SU-DHL-6 (cell line): Measurements from ENCODE around the gene RAB40C.
"Not testable (repeated sequence)": the region's sequence is repeated elsewhere in the genome, so short reads cannot be mapped to it uniquely, and the experiment has no call there.

ENCODE experiments used
- H2AFZ ChIP-seq: fragments of 200-600 bp; sonication (generic); 2 replicates; pipeline ENCODE4 v1.6.1; 2014; ENCODE audit warnings: low read depth, mild to moderate bottlenecking, moderate library complexity, mixed read lengths, antibody characterized with exemption, low read length; ENCODE audit not compliant: severe bottlenecking
- H3F3A ChIP-seq: fragments of 200-600 bp; shearing (Covaris generic); 2 replicates; pipeline ENCODE4 v1.6.0; 2016; ENCODE audit warnings: antibody characterized with exemption, mild to moderate bottlenecking; ENCODE audit not compliant: insufficient read depth
- H3K27ac ChIP-seq: fragments of 200-600 bp; sonication (generic); 2 replicates; pipeline ENCODE4 v1.5.1; 2016; ENCODE audit warnings: low read depth, mild to moderate bottlenecking, low read length, moderate library complexity, mixed read lengths
- H3K27me3 ChIP-seq: fragments of 200-600 bp; sonication (generic), shearing (Covaris generic); 2 replicates; pipeline ENCODE4 v1.6.0; 2014; ENCODE audit warnings: mild to moderate bottlenecking, low read length
- H3K36me3 ChIP-seq: fragments of 200-600 bp; sonication (generic); 2 replicates; pipeline ENCODE4 v1.6.1; 2014; ENCODE audit warnings: mild to moderate bottlenecking, low read length, mixed read lengths
- H3K4me2 ChIP-seq: fragments of 300-600, 200-600 bp; shearing (Covaris generic), sonication (generic); 2 replicates; pipeline ENCODE4 v1.6.0; 2014; ENCODE audit warnings: low read length, low read depth, mild to moderate bottlenecking; ENCODE audit not compliant: poor library complexity, severe bottlenecking
- H3K4me3 ChIP-seq: fragments of 200-600 bp; sonication (generic); 2 replicates; pipeline ENCODE4 v1.5.1; 2014; ENCODE audit warnings: antibody characterized with exemption, low read length, mild to moderate bottlenecking, mixed read lengths; ENCODE audit not compliant: insufficient read depth, poor library complexity, severe bottlenecking
- H3K79me2 ChIP-seq: fragments of 200-600 bp; sonication (generic); 2 replicates; pipeline ENCODE4 v1.6.1; 2014; ENCODE audit warnings: mild to moderate bottlenecking, low read length, moderate library complexity; ENCODE audit not compliant: insufficient read depth
- H3K9ac ChIP-seq: fragments of 200-600 bp; sonication (generic); 2 replicates; pipeline ENCODE4 v1.7.0; 2014; ENCODE audit warnings: mild to moderate bottlenecking, low read length
- H3K9me2 ChIP-seq: fragments of 200-600 bp; sonication (generic); replicated peaks from 2 replicates; pipeline ENCODE4 v1.6.1; 2014; ENCODE audit warnings: low read length; ENCODE audit not compliant: insufficient read depth
- H3K9me3 ChIP-seq: fragments of 200-600 bp; sonication (generic); 2 replicates; pipeline ENCODE4 v1.6.1; 2014; ENCODE audit warnings: low read length, mixed read lengths; ENCODE audit not compliant: insufficient read depth
- H4K20me1 ChIP-seq: fragments of 200-600 bp; sonication (generic); 2 replicates; pipeline ENCODE4 v1.6.1; 2014; ENCODE audit warnings: low read depth, mild to moderate bottlenecking, antibody characterized with exemption, low read length, moderate library complexity, mixed read lengths
- EZH2phosphoT487 ChIP-seq: fragments of 200-600 bp; sonication (generic), shearing (Covaris generic); conservative IDR thresholded peaks from 2 replicates; pipeline ENCODE4 v1.6.1; 2018; ENCODE audit warnings: mild to moderate bottlenecking, antibody characterized with exemption, low read length, moderate library complexity, mixed read lengths
- TF ChIP-seq, protein P1 (sequence below): fragments of 200-600 bp; sonication (generic); IDR thresholded peaks from one replicate; pipeline ENCODE4 v1.5.1; 2017; ENCODE audit warnings: antibody characterized with exemption, mild to moderate bottlenecking, low read length, moderate library complexity; ENCODE audit not compliant: insufficient read depth, poor library complexity, severe bottlenecking

RAB40C gene

DNA sequence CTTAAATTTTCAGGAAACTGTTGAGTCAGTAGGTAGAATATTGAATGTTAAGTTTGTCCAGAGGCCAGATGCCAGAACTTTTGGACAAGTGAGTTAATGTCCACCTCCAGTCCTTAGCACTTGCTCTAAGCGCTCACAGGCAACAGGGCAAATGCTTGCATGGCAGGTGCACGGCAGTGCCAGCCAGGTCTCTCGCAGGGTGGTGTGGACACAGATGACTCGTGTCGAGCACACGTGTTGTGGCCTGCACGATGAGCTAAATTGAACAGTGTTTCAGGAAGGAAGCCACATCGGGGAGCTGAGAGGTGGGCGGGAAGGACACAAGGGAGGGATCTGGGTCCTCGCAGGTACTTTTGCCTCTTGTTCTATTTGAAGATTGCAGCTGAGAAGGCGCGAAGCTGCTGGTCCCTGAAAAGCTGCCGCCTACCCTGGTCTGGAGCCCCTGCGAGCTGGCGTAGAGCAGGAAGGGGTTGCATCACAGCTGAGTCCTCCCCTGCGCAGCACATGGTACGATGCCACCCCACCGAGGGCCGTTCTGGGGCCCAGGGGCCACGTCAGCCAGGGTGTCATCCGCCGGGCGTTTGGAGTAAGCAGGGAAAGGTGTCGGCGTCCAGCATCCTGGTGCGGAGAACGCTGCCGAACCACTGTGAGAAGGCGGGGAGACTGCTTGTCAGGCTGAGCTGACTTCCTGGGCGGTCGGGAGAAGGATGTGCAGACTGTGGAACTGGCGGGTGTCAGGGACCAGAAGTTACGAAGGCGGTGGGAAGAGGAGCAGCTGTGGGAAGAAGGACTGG is 6.3 kb downstream of the RAB40C start:
- H3K27me3 ChIP-seq, result no peaks in the 10 kb centered on the region
- no peak overlapping the region for H3K9ac ChIP-seq
- no peaks in the 10 kb centered on the region for H3F3A ChIP-seq
- H3K9me2 ChIP-seq, result no peaks in the 10 kb centered on the region
- H2AFZ ChIP-seq, result no peak overlapping the region
- H3K4me3 ChIP-seq, result no peak overlapping the region
- H3K36me3 ChIP-seq, result no peaks in the 10 kb centered on the region
- TF ChIP-seq EZH2phosphoT487, result no peak
- TF ChIP-seq, protein P1, sequence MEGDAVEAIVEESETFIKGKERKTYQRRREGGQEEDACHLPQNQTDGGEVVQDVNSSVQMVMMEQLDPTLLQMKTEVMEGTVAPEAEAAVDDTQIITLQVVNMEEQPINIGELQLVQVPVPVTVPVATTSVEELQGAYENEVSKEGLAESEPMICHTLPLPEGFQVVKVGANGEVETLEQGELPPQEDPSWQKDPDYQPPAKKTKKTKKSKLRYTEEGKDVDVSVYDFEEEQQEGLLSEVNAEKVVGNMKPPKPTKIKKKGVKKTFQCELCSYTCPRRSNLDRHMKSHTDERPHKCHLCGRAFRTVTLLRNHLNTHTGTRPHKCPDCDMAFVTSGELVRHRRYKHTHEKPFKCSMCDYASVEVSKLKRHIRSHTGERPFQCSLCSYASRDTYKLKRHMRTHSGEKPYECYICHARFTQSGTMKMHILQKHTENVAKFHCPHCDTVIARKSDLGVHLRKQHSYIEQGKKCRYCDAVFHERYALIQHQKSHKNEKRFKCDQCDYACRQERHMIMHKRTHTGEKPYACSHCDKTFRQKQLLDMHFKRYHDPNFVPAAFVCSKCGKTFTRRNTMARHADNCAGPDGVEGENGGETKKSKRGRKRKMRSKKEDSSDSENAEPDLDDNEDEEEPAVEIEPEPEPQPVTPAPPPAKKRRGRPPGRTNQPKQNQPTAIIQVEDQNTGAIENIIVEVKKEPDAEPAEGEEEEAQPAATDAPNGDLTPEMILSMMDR, result no peak
- peaks cover 7% of the 10 kb centered on the region; the same call in 1 of the 2 replicates for H3K79me2 ChIP-seq
- H3K27ac ChIP-seq, result no peak overlapping the region
- H3K4me2 ChIP-seq, result no peak overlapping the region
- H3K9me3 ChIP-seq, result no peaks in the 10 kb centered on the region
- no peaks in the 10 kb centered on the region for H4K20me1 ChIP-seq

DNA sequence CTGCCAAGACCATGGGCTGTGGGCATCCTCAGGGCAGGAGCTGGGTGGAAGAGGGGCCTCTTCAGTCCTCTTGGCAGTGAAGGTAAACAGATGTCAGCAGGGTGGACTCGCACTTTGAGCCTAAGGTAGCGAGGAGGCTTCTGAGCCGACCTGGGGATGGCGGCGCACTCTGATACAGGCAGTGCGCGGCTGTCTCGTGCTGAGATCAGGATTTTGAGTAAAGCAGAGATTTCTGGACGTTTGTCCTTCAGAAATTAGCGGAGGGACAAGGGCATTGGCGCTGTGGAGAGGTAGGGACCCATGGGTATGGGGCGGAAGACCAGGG is 6.8 kb downstream of the RAB40C start:
- Histone ChIP-seq H3K9ac (no peak overlapping the region), H3K9me3 (no peaks in the 10 kb centered on the region), H4K20me1 (no peaks in the 10 kb centered on the region), H2AFZ (no peak overlapping the region), H3F3A (no peaks in the 10 kb centered on the region), H3K79me2 (peaks cover 7% of the 10 kb centered on the region; the same call in 1 of the 2 replicates), H3K9me2 (no peaks in the 10 kb centered on the region), H3K36me3 (no peaks in the 10 kb centered on the region), H3K27ac (no peak overlapping the region), H3K4me2 (no peak overlapping the region), H3K27me3 (no peaks in the 10 kb centered on the region), H3K4me3 (no peak overlapping the region)
- TF ChIP-seq, protein P1, result no peak
- TF ChIP-seq EZH2phosphoT487, result no peak

DNA sequence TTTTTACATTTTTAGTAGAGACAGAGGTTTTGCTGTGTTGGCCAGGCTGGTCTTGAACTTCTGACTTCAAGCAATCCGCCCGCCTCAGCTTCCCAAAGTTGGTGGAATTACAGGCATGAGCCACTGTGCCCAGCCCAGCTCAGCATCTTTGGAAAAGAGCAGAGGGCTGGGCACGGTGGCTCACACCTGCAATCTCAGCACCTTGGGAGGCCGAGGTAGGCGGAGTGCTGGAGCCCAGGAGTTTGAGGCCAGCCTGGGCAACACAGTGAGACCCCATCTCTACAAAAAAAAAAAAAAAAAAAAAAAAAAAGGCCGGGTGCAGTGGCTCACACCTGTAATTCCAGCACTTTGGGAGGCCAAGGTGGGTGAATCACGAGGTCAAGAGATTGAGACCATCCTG is 7.8 kb downstream of the RAB40C start:
- not testable (repeated sequence) for H3K9me2 ChIP-seq, H3K9ac ChIP-seq, H3K27ac ChIP-seq, H3K36me3 ChIP-seq, H3K79me2 ChIP-seq, H3K27me3 ChIP-seq, H3K4me2 ChIP-seq, H3F3A ChIP-seq, H3K9me3 ChIP-seq, H4K20me1 ChIP-seq, H2AFZ ChIP-seq, H3K4me3 ChIP-seq
